ENCODE results near the gene UBE2J2. TPM values are rescaled to one million over a fixed set of nuclear protein-coding genes. Genes with fewer than 3 reads are reported as not detected.

The UBE2J2 gene
- total and polyA plus RNA-seq, 2 of the 13 experiments (the other 11 are each of a cell fraction or from before 2014, with no cell fraction given): 25.4 to 29.4 TPM

DNA sequence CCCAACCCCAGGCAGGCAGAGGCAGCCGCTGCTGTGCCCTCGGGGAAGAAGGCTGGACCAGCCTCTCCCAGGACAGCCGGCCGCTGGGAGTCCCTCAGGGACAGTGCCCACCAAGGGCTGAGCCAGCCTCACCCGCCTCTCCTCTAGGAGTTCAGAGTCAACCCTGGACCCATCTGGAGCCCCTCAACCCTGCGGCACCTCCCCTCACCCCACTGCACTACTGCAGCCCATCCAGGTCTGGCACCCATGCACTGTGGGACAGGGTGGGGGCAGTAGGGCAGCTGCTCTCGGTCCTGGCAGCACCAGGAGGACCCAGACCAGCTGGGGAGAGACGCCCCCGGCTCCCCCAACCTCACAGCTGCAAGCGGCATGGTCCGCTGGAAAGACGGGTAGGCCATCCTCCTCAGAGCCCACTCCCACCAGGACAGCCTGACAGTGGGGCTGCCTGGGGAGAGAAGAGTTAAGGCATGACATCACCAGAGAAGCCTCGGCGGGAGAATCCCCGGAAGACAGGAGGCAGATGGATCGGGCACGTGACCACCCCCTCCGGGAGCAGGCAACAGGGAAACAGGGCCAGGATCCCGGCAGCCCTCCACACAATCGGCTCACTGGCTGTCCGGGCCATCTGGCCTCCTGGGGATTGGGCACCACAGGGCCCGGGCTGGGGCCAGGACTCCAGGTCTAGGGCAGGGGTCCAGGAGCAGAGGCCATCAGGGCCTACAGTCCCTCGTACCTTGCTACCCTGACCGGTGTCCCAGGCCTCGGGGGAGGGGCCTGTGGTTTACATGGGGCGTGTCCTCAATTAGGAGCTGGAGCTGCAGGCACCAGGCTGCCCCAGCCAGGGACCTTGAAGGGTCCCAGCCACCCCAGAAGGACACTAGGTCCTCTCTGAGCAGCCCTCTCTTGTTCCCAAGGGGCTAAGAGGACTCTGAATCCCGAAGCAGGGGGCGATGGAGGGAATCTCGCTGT, 31.0 kb upstream of the UBE2J2 start (continued):
- TF ChIP-seq, protein P1, sequence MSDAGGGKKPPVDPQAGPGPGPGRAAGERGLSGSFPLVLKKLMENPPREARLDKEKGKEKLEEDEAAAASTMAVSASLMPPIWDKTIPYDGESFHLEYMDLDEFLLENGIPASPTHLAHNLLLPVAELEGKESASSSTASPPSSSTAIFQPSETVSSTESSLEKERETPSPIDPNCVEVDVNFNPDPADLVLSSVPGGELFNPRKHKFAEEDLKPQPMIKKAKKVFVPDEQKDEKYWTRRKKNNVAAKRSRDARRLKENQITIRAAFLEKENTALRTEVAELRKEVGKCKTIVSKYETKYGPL (CRISPR knock-in tag; IDR thresholded peaks at IDR 0.05): no peak
- TF ChIP-seq, protein P2, sequence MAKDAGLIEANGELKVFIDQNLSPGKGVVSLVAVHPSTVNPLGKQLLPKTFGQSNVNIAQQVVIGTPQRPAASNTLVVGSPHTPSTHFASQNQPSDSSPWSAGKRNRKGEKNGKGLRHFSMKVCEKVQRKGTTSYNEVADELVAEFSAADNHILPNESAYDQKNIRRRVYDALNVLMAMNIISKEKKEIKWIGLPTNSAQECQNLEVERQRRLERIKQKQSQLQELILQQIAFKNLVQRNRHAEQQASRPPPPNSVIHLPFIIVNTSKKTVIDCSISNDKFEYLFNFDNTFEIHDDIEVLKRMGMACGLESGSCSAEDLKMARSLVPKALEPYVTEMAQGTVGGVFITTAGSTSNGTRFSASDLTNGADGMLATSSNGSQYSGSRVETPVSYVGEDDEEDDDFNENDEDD (CRISPR knock-in tag; IDR thresholded peaks at IDR 0.05; ENCODE audit: borderline replicate concordance): peak; percentile 87; the same call in 1 of the 2 replicates
- TF ChIP-seq ZBTB25 (CRISPR knock-in tag; IDR thresholded peaks at IDR 0.05) (no peak), DMAP1 (CRISPR knock-in tag; IDR thresholded peaks at IDR 0.05) (peak; percentile 12; the same call in 1 of the 2 replicates), PBX2 (CRISPR knock-in tag; IDR thresholded peaks at IDR 0.05) (no peak), ZNF224 (CRISPR knock-in tag; IDR thresholded peaks at IDR 0.05) (no peak), GATAD1 (CRISPR knock-in tag; IDR thresholded peaks at IDR 0.05) (no peak), ZNF136 (CRISPR knock-in tag; IDR thresholded peaks at IDR 0.05; ENCODE audit: low read depth) (no peak), HNRNPH1 (optimal IDR thresholded peaks at IDR 0.05; ENCODE audit: low read depth, low read length) (no peak), ZNF317 (CRISPR knock-in tag; IDR thresholded peaks at IDR 0.05) (no peak), CREB3 (CRISPR knock-in tag; IDR thresholded peaks at IDR 0.05) (no peak)
- TF ChIP-seq, protein P3, sequence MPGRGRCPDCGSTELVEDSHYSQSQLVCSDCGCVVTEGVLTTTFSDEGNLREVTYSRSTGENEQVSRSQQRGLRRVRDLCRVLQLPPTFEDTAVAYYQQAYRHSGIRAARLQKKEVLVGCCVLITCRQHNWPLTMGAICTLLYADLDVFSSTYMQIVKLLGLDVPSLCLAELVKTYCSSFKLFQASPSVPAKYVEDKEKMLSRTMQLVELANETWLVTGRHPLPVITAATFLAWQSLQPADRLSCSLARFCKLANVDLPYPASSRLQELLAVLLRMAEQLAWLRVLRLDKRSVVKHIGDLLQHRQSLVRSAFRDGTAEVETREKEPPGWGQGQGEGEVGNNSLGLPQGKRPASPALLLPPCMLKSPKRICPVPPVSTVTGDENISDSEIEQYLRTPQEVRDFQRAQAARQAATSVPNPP (CRISPR knock-in tag; IDR thresholded peaks at IDR 0.05): peak; percentile 36; the same call in 1 of the 2 replicates
- TF ChIP-seq, protein P4, sequence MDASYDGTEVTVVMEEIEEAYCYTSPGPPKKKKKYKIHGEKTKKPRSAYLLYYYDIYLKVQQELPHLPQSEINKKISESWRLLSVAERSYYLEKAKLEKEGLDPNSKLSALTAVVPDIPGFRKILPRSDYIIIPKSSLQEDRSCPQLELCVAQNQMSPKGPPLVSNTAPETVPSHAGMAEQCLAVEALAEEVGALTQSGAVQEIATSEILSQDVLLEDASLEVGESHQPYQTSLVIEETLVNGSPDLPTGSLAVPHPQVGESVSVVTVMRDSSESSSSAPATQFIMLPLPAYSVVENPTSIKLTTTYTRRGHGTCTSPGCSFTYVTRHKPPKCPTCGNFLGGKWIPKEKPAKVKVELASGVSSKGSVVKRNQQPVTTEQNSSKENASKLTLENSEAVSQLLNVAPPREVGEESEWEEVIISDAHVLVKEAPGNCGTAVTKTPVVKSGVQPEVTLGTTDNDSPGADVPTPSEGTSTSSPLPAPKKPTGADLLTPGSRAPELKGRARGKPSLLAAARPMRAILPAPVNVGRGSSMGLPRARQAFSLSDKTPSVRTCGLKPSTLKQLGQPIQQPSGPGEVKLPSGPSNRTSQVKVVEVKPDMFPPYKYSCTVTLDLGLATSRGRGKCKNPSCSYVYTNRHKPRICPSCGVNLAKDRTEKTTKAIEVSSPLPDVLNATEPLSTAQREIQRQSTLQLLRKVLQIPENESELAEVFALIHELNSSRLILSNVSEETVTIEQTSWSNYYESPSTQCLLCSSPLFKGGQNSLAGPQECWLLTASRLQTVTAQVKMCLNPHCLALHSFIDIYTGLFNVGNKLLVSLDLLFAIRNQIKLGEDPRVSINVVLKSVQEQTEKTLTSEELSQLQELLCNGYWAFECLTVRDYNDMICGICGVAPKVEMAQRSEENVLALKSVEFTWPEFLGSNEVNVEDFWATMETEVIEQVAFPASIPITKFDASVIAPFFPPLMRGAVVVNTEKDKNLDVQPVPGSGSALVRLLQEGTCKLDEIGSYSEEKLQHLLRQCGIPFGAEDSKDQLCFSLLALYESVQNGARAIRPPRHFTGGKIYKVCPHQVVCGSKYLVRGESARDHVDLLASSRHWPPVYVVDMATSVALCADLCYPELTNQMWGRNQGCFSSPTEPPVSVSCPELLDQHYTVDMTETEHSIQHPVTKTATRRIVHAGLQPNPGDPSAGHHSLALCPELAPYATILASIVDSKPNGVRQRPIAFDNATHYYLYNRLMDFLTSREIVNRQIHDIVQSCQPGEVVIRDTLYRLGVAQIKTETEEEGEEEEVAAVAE (CRISPR knock-in tag; IDR thresholded peaks at IDR 0.05; ENCODE audit: borderline replicate concordance): no peak
- TF ChIP-seq, protein P5, sequence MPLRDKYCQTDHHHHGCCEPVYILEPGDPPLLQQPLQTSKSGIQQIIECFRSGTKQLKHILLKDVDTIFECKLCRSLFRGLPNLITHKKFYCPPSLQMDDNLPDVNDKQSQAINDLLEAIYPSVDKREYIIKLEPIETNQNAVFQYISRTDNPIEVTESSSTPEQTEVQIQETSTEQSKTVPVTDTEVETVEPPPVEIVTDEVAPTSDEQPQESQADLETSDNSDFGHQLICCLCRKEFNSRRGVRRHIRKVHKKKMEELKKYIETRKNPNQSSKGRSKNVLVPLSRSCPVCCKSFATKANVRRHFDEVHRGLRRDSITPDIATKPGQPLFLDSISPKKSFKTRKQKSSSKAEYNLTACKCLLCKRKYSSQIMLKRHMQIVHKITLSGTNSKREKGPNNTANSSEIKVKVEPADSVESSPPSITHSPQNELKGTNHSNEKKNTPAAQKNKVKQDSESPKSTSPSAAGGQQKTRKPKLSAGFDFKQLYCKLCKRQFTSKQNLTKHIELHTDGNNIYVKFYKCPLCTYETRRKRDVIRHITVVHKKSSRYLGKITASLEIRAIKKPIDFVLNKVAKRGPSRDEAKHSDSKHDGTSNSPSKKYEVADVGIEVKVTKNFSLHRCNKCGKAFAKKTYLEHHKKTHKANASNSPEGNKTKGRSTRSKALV (CRISPR knock-in tag; IDR thresholded peaks at IDR 0.05): no peak

All from HepG2 (cell line).